HAP-1 (cell line): ENCODE measurements around the gene METTL15.
"Not testable (repeated sequence)": the region's sequence is repeated elsewhere in the genome, so short reads cannot be mapped to it uniquely, and the experiment has no call there.

Source experiments
- DNase-seq, 2 experiments: peaks; one replicate each; pipeline ENCODE4 v3.0.0-alpha.2; 2016 to 2020; ENCODE audit warnings: low spot score in 2 of 2
- H3K27me3 ChIP-seq: fragments of 250-450 bp; sonication (Bioruptor Pico); 2 replicates; pipeline ENCODE4 v1.5.1; 2020; ENCODE audit warnings: low read depth, mild to moderate bottlenecking, moderate library complexity
- H3K36me3 ChIP-seq: fragments of 250-450 bp; sonication (Bioruptor Pico); replicated peaks from 2 replicates; pipeline ENCODE4 v1.5.1; 2020; ENCODE audit warnings: mild to moderate bottlenecking
- H3K4me1 ChIP-seq: fragments of 250-450 bp; sonication (Bioruptor Pico); 2 replicates; pipeline ENCODE4 v1.5.1; 2020; ENCODE audit warnings: mild to moderate bottlenecking
- H3K4me3 ChIP-seq: fragments of 250-450 bp; sonication (Bioruptor Pico); 2 replicates; pipeline ENCODE4 v1.5.1; 2020; ENCODE audit warnings: mild to moderate bottlenecking, moderate library complexity
- H3K9me3 ChIP-seq: fragments of 250-450 bp; sonication (Bioruptor Pico); 2 replicates; pipeline ENCODE4 v1.5.1; 2020; ENCODE audit warnings: mild to moderate bottlenecking, moderate library complexity
- in situ Hi-C: fragments of 300-500 bp; cut with MboI; formaldehyde crosslinking; loops from 3 replicates; pipeline ENCODE4 v1.14.3; 2020; ENCODE audit warnings: low sequenced_read_pairs, inconsistent platforms, mixed read lengths

METTL15 gene

GRCh38 chr11:28170759-28171158 is 62.6 kb downstream of the METTL15 start:
- Histone ChIP-seq H3K27me3 (no peaks in the 10 kb centered on the region), H3K9me3 (no peaks in the 10 kb centered on the region), H3K4me1 (no peaks in the 10 kb centered on the region), H3K4me3 (no peak overlapping the region), H3K36me3 (no peaks in the 10 kb centered on the region)
- no peak for DNase-seq
- in situ Hi-C loops, result no loop called here

- no peaks in the 10 kb centered on the region for H3K4me1 ChIP-seq
- no peaks in the 10 kb centered on the region for H3K9me3 ChIP-seq
- no peaks in the 10 kb centered on the region for H3K36me3 ChIP-seq
- in situ Hi-C loops, result no loop called here
- no peak overlapping the region for H3K4me3 ChIP-seq
- DNase-seq, result no peak
- H3K27me3 ChIP-seq, result no peaks in the 10 kb centered on the region
These were observed 68.2 kb downstream of the METTL15 start for GRCh38 chr11:28176351-28176750.

- H3K4me3 ChIP-seq, result no peak overlapping the region
- DNase-seq, result no peak
- no peaks in the 10 kb centered on the region for H3K36me3 ChIP-seq
- H3K27me3 ChIP-seq, result no peaks in the 10 kb centered on the region
- no peaks in the 10 kb centered on the region for H3K4me1 ChIP-seq
- H3K9me3 ChIP-seq, result no peaks in the 10 kb centered on the region
- in situ Hi-C loops, result no loop called here
These were observed 87.3 kb downstream of the METTL15 start for GRCh38 chr11:28195449-28195848.

GRCh38 chr11:28209906-28210305 is 101.7 kb downstream of the METTL15 start:
- Histone ChIP-seq H3K36me3 (no peaks in the 10 kb centered on the region), H3K9me3 (no peaks in the 10 kb centered on the region), H3K4me3 (no peak overlapping the region), H3K27me3 (no peaks in the 10 kb centered on the region), H3K4me1 (no peaks in the 10 kb centered on the region)
- DNase-seq, result no peak
- in situ Hi-C loops, result no loop called here

- H3K36me3 ChIP-seq, DNase-seq, H3K4me3 ChIP-seq, H3K9me3 ChIP-seq, H3K4me1 ChIP-seq, H3K27me3 ChIP-seq, in situ Hi-C loops: not testable (repeated sequence)
These were observed 113.9 kb downstream of the METTL15 start for GRCh38 chr11:28222063-28222462.

GRCh38 chr11:28223577-28223976 is 115.4 kb downstream of the METTL15 start:
- no peak for DNase-seq
- H3K4me3 ChIP-seq, result no peak overlapping the region

GRCh38 chr11:28223994-28224393 is 115.8 kb downstream of the METTL15 start:
- H3K9me3 ChIP-seq, result no peaks in the 10 kb centered on the region
- no peaks in the 10 kb centered on the region for H3K4me1 ChIP-seq
- no peaks in the 10 kb centered on the region for H3K36me3 ChIP-seq
- DNase-seq, result no peak
- in situ Hi-C loops, result no loop called here
- H3K27me3 ChIP-seq, result no peaks in the 10 kb centered on the region
- H3K4me3 ChIP-seq, result no peak overlapping the region

More at GRCh38 chr11:28223577-28223976, 115.4 kb downstream of the METTL15 start:
- H3K9me3 ChIP-seq, result no peaks in the 10 kb centered on the region
- no peaks in the 10 kb centered on the region for H3K27me3 ChIP-seq
- no peaks in the 10 kb centered on the region for H3K36me3 ChIP-seq
- in situ Hi-C loops, result no loop called here
- no peaks in the 10 kb centered on the region for H3K4me1 ChIP-seq

- H3K4me1 ChIP-seq, result no peaks in the 10 kb centered on the region
- in situ Hi-C loops, result no loop called here
- H3K27me3 ChIP-seq, result no peaks in the 10 kb centered on the region
- no peaks in the 10 kb centered on the region for H3K9me3 ChIP-seq
- no peak overlapping the region for H3K4me3 ChIP-seq
- no peaks in the 10 kb centered on the region for H3K36me3 ChIP-seq
- no peak for DNase-seq
These were observed 119.3 kb downstream of the METTL15 start for GRCh38 chr11:28227460-28227859.

- no peak for DNase-seq
These were observed 120.2 kb downstream of the METTL15 start for GRCh38 chr11:28228196-28228895.

GRCh38 chr11:28231475-28231874 is 123.3 kb downstream of the METTL15 start:
- no peaks in the 10 kb centered on the region for H3K27me3 ChIP-seq
- in situ Hi-C loops, result no loop called here
- DNase-seq, result no peak
- no peaks in the 10 kb centered on the region for H3K4me1 ChIP-seq
- H3K36me3 ChIP-seq, result no peaks in the 10 kb centered on the region
- no peaks in the 10 kb centered on the region for H3K9me3 ChIP-seq
- H3K4me3 ChIP-seq, result no peak overlapping the region

More at GRCh38 chr11:28228196-28228895, 120.2 kb downstream of the METTL15 start:
- in situ Hi-C loops, result no loop called here
- no peak overlapping the region for H3K4me3 ChIP-seq
- no peaks in the 10 kb centered on the region for H3K36me3 ChIP-seq
- no peaks in the 10 kb centered on the region for H3K27me3 ChIP-seq
- H3K4me1 ChIP-seq, result no peaks in the 10 kb centered on the region
- H3K9me3 ChIP-seq, result no peaks in the 10 kb centered on the region

- Histone ChIP-seq H3K27me3 (no peaks in the 10 kb centered on the region), H3K4me1 (no peaks in the 10 kb centered on the region)
- in situ Hi-C loops, result no loop called here
These were observed 124.5 kb downstream of the METTL15 start for GRCh38 chr11:28232649-28233048.

GRCh38 chr11:28241760-28242159 is 133.6 kb downstream of the METTL15 start:
- H3K4me3 ChIP-seq, result no peak overlapping the region
- H3K4me1 ChIP-seq, result no peaks in the 10 kb centered on the region
- no peak for DNase-seq
- in situ Hi-C loops, result no loop called here
- no peaks in the 10 kb centered on the region for H3K36me3 ChIP-seq
- H3K27me3 ChIP-seq, result no peaks in the 10 kb centered on the region
- no peaks in the 10 kb centered on the region for H3K9me3 ChIP-seq

More at GRCh38 chr11:28232649-28233048, 124.5 kb downstream of the METTL15 start:
- DNase-seq, result no peak
- Histone ChIP-seq H3K9me3 (no peaks in the 10 kb centered on the region), H3K4me3 (no peak overlapping the region), H3K36me3 (no peaks in the 10 kb centered on the region)

- no peak overlapping the region for H3K4me3 ChIP-seq
- H3K4me1 ChIP-seq, result no peaks in the 10 kb centered on the region
- in situ Hi-C loops, result no loop called here
- H3K36me3 ChIP-seq, result no peaks in the 10 kb centered on the region
- no peaks in the 10 kb centered on the region for H3K27me3 ChIP-seq
- no peak for DNase-seq
- H3K9me3 ChIP-seq, result no peaks in the 10 kb centered on the region
These were observed 134.4 kb downstream of the METTL15 start for GRCh38 chr11:28242596-28242995.

GRCh38 chr11:28243061-28243460 is 134.9 kb downstream of the METTL15 start:
- H3K9me3 ChIP-seq, result no peaks in the 10 kb centered on the region
- no peaks in the 10 kb centered on the region for H3K27me3 ChIP-seq
- no peak for DNase-seq
- H3K4me1 ChIP-seq, result no peaks in the 10 kb centered on the region
- no peak overlapping the region for H3K4me3 ChIP-seq
- H3K36me3 ChIP-seq, result no peaks in the 10 kb centered on the region
- in situ Hi-C loops, result no loop called here

GRCh38 chr11:28243581-28243980 is 135.4 kb downstream of the METTL15 start:
- Histone ChIP-seq H3K4me3 (no peak overlapping the region), H3K9me3 (no peaks in the 10 kb centered on the region), H3K4me1 (no peaks in the 10 kb centered on the region), H3K36me3 (no peaks in the 10 kb centered on the region), H3K27me3 (no peaks in the 10 kb centered on the region)
- in situ Hi-C loops, result no loop called here
- no peak for DNase-seq
